Measurements from ENCODE around the gene KIAA1210.

KIAA1210 gene

DNA sequence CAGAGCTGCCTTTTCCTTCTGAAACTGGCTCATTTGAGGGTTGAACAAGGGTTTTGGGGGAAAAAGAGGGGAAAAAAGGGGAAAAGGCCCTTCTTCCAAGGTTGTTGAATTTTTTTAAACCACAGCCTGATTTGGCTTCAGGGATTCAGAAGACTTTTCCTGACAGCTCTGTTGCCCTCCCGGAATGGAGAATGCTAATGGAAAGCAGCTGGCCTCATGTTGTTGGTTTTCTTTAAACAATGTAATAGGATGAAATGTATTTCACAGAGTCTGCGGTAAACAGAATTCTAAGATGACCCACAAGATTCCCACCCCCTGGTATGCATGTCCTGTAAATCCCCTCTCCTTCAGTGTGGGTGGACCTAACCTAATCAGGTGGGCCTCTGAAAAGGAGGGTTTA is 3.3 kb upstream of the KIAA1210 start:
- no peak overlapping the region for H3K4me3 ChIP-seq (ENCODE audit: low read depth, low read length)
- no peak for TF ChIP-seq CTCF (IDR thresholded peaks at IDR 0.05; ENCODE audit: low read depth, low read length, missing control alignments)
- DNase-seq (ENCODE audit: low read depth) = no peak

- no peak overlapping the region for H3K4me3 ChIP-seq (ENCODE audit: low read depth, low read length)
- no peak for DNase-seq (ENCODE audit: low read depth)
- TF ChIP-seq CTCF (IDR thresholded peaks at IDR 0.05; ENCODE audit: low read depth, low read length, missing control alignments) = no peak
Observed at GRCh38 chrX:119121341-119121740, 6.3 kb downstream of the KIAA1210 start.

DNA sequence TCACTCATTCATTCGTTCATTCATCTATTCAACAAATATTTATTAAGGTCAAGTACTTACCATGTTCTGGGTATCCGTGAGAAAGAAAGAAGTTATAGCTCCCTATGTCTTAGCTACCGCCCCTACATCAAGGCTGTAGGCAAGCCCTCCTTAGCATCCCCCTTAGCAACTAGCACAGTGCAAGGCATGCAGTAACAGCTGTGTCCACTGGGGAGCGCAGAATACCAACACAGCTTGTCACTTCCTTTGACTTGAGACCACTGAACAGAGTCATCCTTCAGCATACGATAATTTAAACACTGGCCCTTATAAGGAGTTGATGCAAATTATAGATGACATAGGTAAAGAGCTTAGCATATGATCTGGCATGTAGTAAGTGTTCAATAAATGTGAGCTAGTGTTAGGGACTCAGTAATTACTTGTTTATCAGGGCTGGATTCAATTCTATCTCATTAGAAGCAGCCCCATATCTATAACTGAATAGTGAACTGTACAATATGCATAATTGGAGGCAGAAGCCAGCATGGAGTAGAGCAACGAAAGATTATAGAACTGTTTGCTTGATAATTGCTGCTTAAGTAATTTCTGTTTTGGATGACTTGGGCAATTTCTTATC is 8.7 kb downstream of the KIAA1210 start:
- peak; percentile 5 for DNase-seq (ENCODE audit: low read depth)
- TF ChIP-seq CTCF (IDR thresholded peaks at IDR 0.05; ENCODE audit: low read depth, low read length, missing control alignments) = peak; percentile 81

GRCh38 chrX:119107206-119107605 is 20.4 kb downstream of the KIAA1210 start:
- no peak for TF ChIP-seq CTCF (IDR thresholded peaks at IDR 0.05; ENCODE audit: low read depth, low read length, missing control alignments)
- no peak overlapping the region for H3K4me3 ChIP-seq (ENCODE audit: low read depth, low read length)
- DNase-seq (ENCODE audit: low read depth) = no peak

More for the DNA sequence above, 8.7 kb downstream of the KIAA1210 start:
- no peak overlapping the region for H3K4me3 ChIP-seq (ENCODE audit: low read depth, low read length)

DNA sequence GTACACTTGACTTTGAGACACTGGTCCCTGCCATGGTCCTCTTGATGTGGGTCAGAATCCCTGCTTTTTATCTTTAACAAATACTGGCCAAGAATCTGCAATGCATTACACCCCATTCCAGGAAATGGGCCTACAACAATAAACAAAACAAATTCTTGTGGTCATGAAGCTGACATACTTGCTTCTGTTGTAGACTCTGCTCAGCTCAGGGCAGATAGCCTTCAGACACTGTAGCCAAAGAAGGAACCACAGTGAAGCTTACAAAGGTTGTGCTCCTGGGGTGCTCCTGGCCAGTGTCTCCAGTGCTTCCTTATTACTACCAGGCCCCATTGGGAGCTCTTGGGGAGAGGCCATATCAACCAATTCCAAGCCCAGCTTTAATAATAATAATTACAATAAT is 21.8 kb downstream of the KIAA1210 start:
- DNase-seq (ENCODE audit: low read depth) = no peak
- no peak overlapping the region for H3K4me3 ChIP-seq (ENCODE audit: low read depth, low read length)
- no peak for TF ChIP-seq CTCF (IDR thresholded peaks at IDR 0.05; ENCODE audit: low read depth, low read length, missing control alignments)

- no peak for TF ChIP-seq CTCF (IDR thresholded peaks at IDR 0.05; ENCODE audit: low read depth, low read length, missing control alignments)
- DNase-seq (ENCODE audit: low read depth) = no peak
- no peak overlapping the region for H3K4me3 ChIP-seq (ENCODE audit: low read depth, low read length)
Observed at GRCh38 chrX:119101168-119101567, 26.4 kb downstream of the KIAA1210 start.

DNA sequence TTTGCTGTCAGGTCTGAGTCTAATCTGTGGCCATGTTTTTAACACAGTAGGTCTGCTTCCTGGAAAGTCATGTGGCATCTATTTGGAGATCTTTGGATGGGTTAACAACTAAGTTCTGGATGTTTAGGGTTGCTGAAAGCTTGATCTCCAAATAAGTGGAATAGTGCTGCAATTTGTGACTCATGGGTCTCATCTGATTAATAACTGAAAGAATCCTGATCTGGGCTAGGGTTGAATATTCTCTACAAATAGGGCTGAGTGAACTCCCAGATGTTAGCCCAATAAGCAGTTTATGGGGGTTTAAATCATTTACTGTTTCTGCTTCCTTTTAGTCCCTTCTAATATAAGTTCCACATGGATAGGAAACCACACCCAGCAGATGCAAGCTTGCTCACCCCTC is 31.7 kb downstream of the KIAA1210 start:
- DNase-seq (ENCODE audit: low read depth) = no peak
- no peak overlapping the region for H3K4me3 ChIP-seq (ENCODE audit: low read depth, low read length)
- TF ChIP-seq CTCF (IDR thresholded peaks at IDR 0.05; ENCODE audit: low read depth, low read length, missing control alignments) = no peak
